H1 (cell line): ENCODE data around the gene VPS26B. TPM values are rescaled to one million over a fixed set of nuclear protein-coding genes. Genes with fewer than 3 reads are reported as not detected.

Experiments
- CTCF ChIA-PET: fragments of 300-600 bp; sonication (Branson Sonifier 250); formaldehyde crosslinking; loops from one replicate; lab custom pipeline; 2021; ENCODE audit not compliant: partially characterized antibody; lab: Charles Lee
- POLR2A ChIA-PET: fragments of 300-600 bp; sonication (Branson Sonifier 250); formaldehyde crosslinking; loops from one replicate; lab custom pipeline; 2021; ENCODE audit warnings: inconsistent platforms; ENCODE audit not compliant: partially characterized antibody; lab: Charles Lee
- DNase-seq, 2 experiments: peaks; one replicate each; pipeline versions ENCODE4 v3.0.0 to v3.0.0-alpha.2; 2010 to 2022; ENCODE audit warnings: low spot score in 2 of 2, low read depth in 1 of 2, mixed read lengths in 1 of 2
- FAIRE-seq: peaks from 2 replicates; lab custom pipeline; 2011; peaks lifted over from hg19 to GRCh38; lab: Jason Lieb, UNC
- H2AFZ ChIP-seq: 2 replicates; pipeline ENCODE4 v1.8.1; 2012; ENCODE audit warnings: low read length, inconsistent platforms
- H2AK5ac ChIP-seq: 2 replicates; pipeline ENCODE4 v1.6.1; 2013; ENCODE audit warnings: low read depth, low read length
- H2BK120ac ChIP-seq: replicated peaks from 2 replicates; pipeline ENCODE3; 2013; ENCODE audit warnings: low read depth, low read length, inconsistent platforms
- H2BK12ac ChIP-seq: 2 replicates; pipeline ENCODE4 v1.6.1; 2013; ENCODE audit warnings: low read depth, low read length
- H2BK15ac ChIP-seq: 2 replicates; pipeline ENCODE4 v1.6.1; 2013; ENCODE audit warnings: low read length
- H2BK20ac ChIP-seq: 2 replicates; pipeline ENCODE4 v1.6.1; 2013; ENCODE audit warnings: low read length
- H2BK5ac ChIP-seq: 2 replicates; pipeline ENCODE4 v1.6.1; 2013; ENCODE audit warnings: low read depth, low read length
- H3K14ac ChIP-seq: 2 replicates; pipeline ENCODE4 v1.6.1; 2013; ENCODE audit warnings: inconsistent platforms; ENCODE audit not compliant: insufficient read length
- H3K18ac ChIP-seq: 2 replicates; pipeline ENCODE4 v1.6.1; 2013; ENCODE audit warnings: low read length; ENCODE audit errors: extremely low read depth
- H3K23ac ChIP-seq: 2 replicates; pipeline ENCODE4 v1.6.1; 2013; ENCODE audit warnings: inconsistent platforms; ENCODE audit not compliant: insufficient read length
- H3K23me2 ChIP-seq: 2 replicates; pipeline ENCODE4 v1.6.1; 2013; ENCODE audit warnings: low read depth, low read length
- H3K27ac ChIP-seq: 2 replicates; pipeline ENCODE4 v1.6.1; 2011; ENCODE audit warnings: low read depth, low read length, inconsistent platforms
- H3K27me3 ChIP-seq, 4 experiments: replicated peaks in 1 of 4; 1 replicate in 1 of 4; 2 replicates in 3 of 4; pipeline versions ENCODE4 v1.6.1 to v1.8.1; 2011 to 2013; ENCODE audit warnings: low read length in 3 of 4, mild to moderate bottlenecking in 3 of 4, inconsistent platforms in 2 of 4, mixed read lengths in 2 of 4, moderate library complexity in 1 of 4; ENCODE audit not compliant: control insufficient read depth in 3 of 4, insufficient read depth in 3 of 4; ENCODE audit errors: extremely low read depth in 1 of 4
- H3K36me3 ChIP-seq, 4 experiments: 2 replicates each; pipeline versions ENCODE4 v1.6.1 to v1.8.1; 2011 to 2013; ENCODE audit warnings: mild to moderate bottlenecking in 4 of 4, low read length in 3 of 4, moderate library complexity in 2 of 4, control low read depth in 1 of 4, inconsistent platforms in 1 of 4; ENCODE audit not compliant: insufficient read depth in 4 of 4, control insufficient read depth in 2 of 4
- H3K4ac ChIP-seq: replicated peaks from 2 replicates; pipeline ENCODE3; 2013; ENCODE audit warnings: low read length, low read depth, mixed read lengths, inconsistent platforms; ENCODE audit not compliant: insufficient read length
- H3K4me1 ChIP-seq, 4 experiments: replicated peaks in 1 of 4; 1 replicate in 1 of 4; 2 replicates in 3 of 4; pipeline versions ENCODE4 v1.6.1 to v1.8.1; 2011 to 2013; ENCODE audit warnings: low read length in 3 of 4, inconsistent platforms in 2 of 4, mixed read lengths in 1 of 4; ENCODE audit not compliant: insufficient read depth in 4 of 4, control insufficient read depth in 3 of 4
- H3K4me2 ChIP-seq, 2 experiments: 2 replicates each; pipeline versions ENCODE4 v1.6.1 to v1.8.1; 2011 to 2013; ENCODE audit warnings: low read depth in 2 of 2, low read length in 2 of 2, control low read depth in 1 of 2, inconsistent platforms in 1 of 2, mild to moderate bottlenecking in 1 of 2; ENCODE audit not compliant: insufficient read depth in 1 of 2
- H3K4me3 ChIP-seq, 4 experiments: fragments of 200-600, 300-600 bp in 1 of 4; sonication (generic), shearing (Covaris generic), sonication (Bioruptor Twin) in 1 of 4; 2 replicates each; pipeline versions ENCODE4 v1.5.1 to v1.8.1; 2011 to 2016; ENCODE audit warnings: low read length in 4 of 4, low read depth in 3 of 4, control low read depth in 2 of 4, inconsistent platforms in 2 of 4, mild to moderate bottlenecking in 2 of 4, mixed read lengths in 1 of 4, moderate library complexity in 1 of 4; ENCODE audit not compliant: insufficient read depth in 2 of 4; ENCODE audit errors: extremely low read depth in 1 of 4
- H3K56ac ChIP-seq: replicated peaks from 2 replicates; pipeline ENCODE3; 2013; ENCODE audit warnings: low read depth, mild to moderate bottlenecking, mixed read lengths, low read length, inconsistent platforms; ENCODE audit not compliant: insufficient read length
- H3K79me1 ChIP-seq: 2 replicates; pipeline ENCODE4 v1.6.1; 2013; ENCODE audit warnings: low read depth, low read length, control low read depth
- H3K79me2 ChIP-seq, 2 experiments: 2 replicates each; pipeline versions ENCODE4 v1.6.1 to v1.8.1; 2012 to 2013; ENCODE audit warnings: low read length in 2 of 2, mild to moderate bottlenecking in 2 of 2, inconsistent platforms in 1 of 2; ENCODE audit not compliant: insufficient read depth in 2 of 2, control insufficient read depth in 1 of 2
- H3K9ac ChIP-seq, 4 experiments: replicated peaks in 1 of 4; 1 replicate in 1 of 4; 2 replicates in 3 of 4; pipeline versions ENCODE4 v1.6.1 to v1.8.1; 2011 to 2013; ENCODE audit warnings: low read depth in 3 of 4, low read length in 3 of 4, control low read depth in 2 of 4, mild to moderate bottlenecking in 2 of 4, moderate library complexity in 2 of 4, inconsistent platforms in 1 of 4; ENCODE audit errors: extremely low read depth in 1 of 4
- H3K9me3 ChIP-seq, 2 experiments: 2 replicates each; pipeline versions ENCODE4 v1.6.1 to v1.8.1; 2012 to 2013; ENCODE audit warnings: mild to moderate bottlenecking in 2 of 2, moderate library complexity in 2 of 2, control low read depth in 1 of 2, inconsistent platforms in 1 of 2, low read depth in 1 of 2, low read length in 1 of 2, mixed read lengths in 1 of 2; ENCODE audit not compliant: insufficient read depth in 2 of 2
- H4K20me1 ChIP-seq, 2 experiments: replicated peaks in 1 of 2; 2 replicates each; pipeline versions ENCODE3 to v1.8.1; 2011 to 2013; ENCODE audit warnings: inconsistent platforms in 2 of 2, low read length in 2 of 2, mild to moderate bottlenecking in 1 of 2; ENCODE audit not compliant: insufficient read depth in 2 of 2, control insufficient read depth in 1 of 2
- H4K5ac ChIP-seq: 2 replicates; pipeline ENCODE4 v1.6.1; 2013; ENCODE audit warnings: low read length, low read depth, mixed read lengths, inconsistent platforms; ENCODE audit not compliant: insufficient read length
- H4K8ac ChIP-seq: 2 replicates; pipeline ENCODE4 v1.8.0; 2013; ENCODE audit warnings: mild to moderate bottlenecking, moderate library complexity, low read length, inconsistent platforms; ENCODE audit not compliant: insufficient read depth; ENCODE audit errors: extremely low read depth
- H4K91ac ChIP-seq: replicated peaks from 2 replicates; pipeline ENCODE3; 2013; ENCODE audit warnings: low read length, mixed read lengths, inconsistent platforms; ENCODE audit not compliant: insufficient read length
- JUND ChIP-seq: IDR thresholded peaks from 2 replicates; pipeline ENCODE4 v1.6.1; 2011; ENCODE audit warnings: mild to moderate bottlenecking, improper control_type of control experiment, low read length
- KDM5A ChIP-seq: fragments of 200-600 bp; IDR thresholded peaks from 2 replicates; pipeline ENCODE4 v1.7.1; 2012; ENCODE audit warnings: mild to moderate bottlenecking, low read length, inconsistent platforms, mixed read lengths
- MAFK ChIP-seq: IDR thresholded peaks from 2 replicates; pipeline ENCODE4 v1.6.1; 2012; ENCODE audit warnings: low read depth, mild to moderate bottlenecking, improper control_type of control experiment, low read length
- RBBP5 ChIP-seq: IDR thresholded peaks from 2 replicates; pipeline ENCODE4 v1.7.1; 2012; ENCODE audit warnings: low read depth, mild to moderate bottlenecking, inconsistent platforms, low read length, moderate library complexity, borderline replicate concordance
- RFX5 ChIP-seq: IDR thresholded peaks from 2 replicates; pipeline ENCODE4 v1.6.1; 2011; ENCODE audit warnings: low read depth, low read length, improper control_type of control experiment, borderline replicate concordance
- SIN3A ChIP-seq, 2 experiments: IDR thresholded peaks in 1 of 2; conservative IDR thresholded peaks in 1 of 2; 2 replicates each; pipeline ENCODE4 v1.6.1; 2011 to 2012; ENCODE audit warnings: low read length in 2 of 2, improper control_type of control experiment in 1 of 2, low read depth in 1 of 2, mild to moderate bottlenecking in 1 of 2
- SP2 ChIP-seq: IDR thresholded peaks from 2 replicates; pipeline ENCODE4 v1.6.1; 2012; ENCODE audit warnings: mild to moderate bottlenecking, low read length, inconsistent platforms
- TBP ChIP-seq: IDR thresholded peaks from 2 replicates; pipeline ENCODE4 v1.6.1; 2011; ENCODE audit warnings: low read depth, low read length, improper control_type of control experiment
- TCF12 ChIP-seq: IDR thresholded peaks from 2 replicates; pipeline ENCODE4 v1.6.1; 2011; ENCODE audit warnings: low read depth, mild to moderate bottlenecking, low read length
- WGBS, 2 experiments: shearing (Covaris generic) in 1 of 2; methylation state at CpG; one replicate each; pipeline versions ENCODE4 v1.1.6 to v1.1.7; 2013 to 2015; ENCODE audit warnings: low lambda C conversion rate in 2 of 2, mixed read lengths in 2 of 2, inconsistent platforms in 1 of 2, low coverage in 1 of 2, missing lambda C conversion rate in 1 of 2; ENCODE audit not compliant: insufficient replicate concordance in 2 of 2, insufficient coverage in 1 of 2, insufficient read length in 1 of 2; ENCODE audit errors: extremely low coverage in 1 of 2, missing lambda C conversion rate in 1 of 2; 5-methylcytosine and 5-hydroxymethylcytosine counted together
- polyA plus RNA-seq, 7 experiments: library from polyadenylated mRNA; depleted of rRNA in 3 of 7; stranded (reverse) in 5 of 7; unstranded in 2 of 7; fragments of >200 nt in 5 of 7; fragments of 200-250 nt in 2 of 7; gene quantifications; 1 replicate in 5 of 7; 2 replicates in 1 of 7; 4 replicates in 1 of 7; pipeline versions ENCODE4 v1.2.1 to v1.2.3, GENCODE V29; 2011 to 2013; ENCODE audit warnings: missing spikeins in 2 of 7, mixed read lengths in 2 of 7
- total RNA-seq: library from RNA; stranded (reverse); fragmentation: NEBNext Ultra II Directional; extraction: Animal tissue kit (Norgen Biotek cat#: 25700); gene quantifications from 2 replicates; pipeline ENCODE4 v1.2.1, GENCODE V29; 2021
- TF ChIP-seq, protein P1 (sequence below): IDR thresholded peaks from 2 replicates; pipeline ENCODE4 v1.6.1; 2011; ENCODE audit warnings: low read length, improper control_type of control experiment
- TF ChIP-seq, protein P2 (sequence below), 3 experiments: IDR thresholded peaks; 1 replicate in 2 of 3; 2 replicates in 1 of 3; pipeline versions ENCODE4 v1.5.1 to v1.6.1; 2011; ENCODE audit warnings: low read length in 3 of 3, mild to moderate bottlenecking in 3 of 3, inconsistent platforms in 2 of 3, low read depth in 1 of 3, moderate library complexity in 1 of 3; ENCODE audit not compliant: insufficient read depth in 1 of 3; ENCODE audit errors: control extremely low read depth in 1 of 3

Gene VPS26B
- total and polyA plus RNA-seq, 2 of the 8 experiments (the other 6 are each of a cell fraction or from before 2014, with no cell fraction given) = 18.3 to 27.0 TPM

DNA sequence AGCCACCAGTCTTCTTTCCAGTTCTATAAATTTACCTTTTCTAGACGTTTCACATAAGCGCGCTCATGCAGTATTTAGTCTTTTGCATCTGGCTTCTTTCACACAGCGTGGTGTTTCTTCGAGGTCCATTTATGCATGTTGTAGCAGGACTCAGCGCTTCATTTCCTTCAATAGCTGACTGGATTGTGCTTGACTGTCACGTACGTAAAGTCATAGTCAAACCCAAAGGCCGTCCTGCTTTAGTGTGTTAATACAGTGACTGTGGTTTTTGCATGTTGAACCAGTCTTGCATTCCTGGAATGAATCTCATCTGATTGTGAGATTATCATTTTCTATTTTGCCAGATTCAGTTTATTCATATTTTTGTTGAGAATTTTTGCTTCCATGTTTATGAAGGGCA, 70.2 kb downstream of the VPS26B start:
- H4K5ac ChIP-seq = no peak overlapping the region
- H3K18ac ChIP-seq = no peak overlapping the region
- H3K4me2 ChIP-seq = no peak overlapping the region
- no peaks in the 10 kb centered on the region for H3K79me1 ChIP-seq
- H3K36me3 ChIP-seq = peaks cover 3 to 20% (median 8%) of the 10 kb centered on the region in 4 experiments; a peak in 6 of 8 replicates
- H4K20me1 ChIP-seq = no peaks in the 10 kb centered on the region
- H2AK5ac ChIP-seq = no peak overlapping the region
- no peak overlapping the region for H4K91ac ChIP-seq
- no peak for DNase-seq
- ChIA-PET CTCF (no interaction called here), POLR2A (interaction anchor here (0.9 kb wide), 1 partner anchor 15 kb away, joined by 4 read pairs; no protein-coding TSS in a partner anchor)
- WGBS, 2 experiments = 81% methylated on average over 9 of the region's 9 CpGs; no CpG with 5 or more reads in 1 of the 2 experiments
- H2BK5ac ChIP-seq = no peak overlapping the region
- no peak overlapping the region for H3K9ac ChIP-seq
- no peak overlapping the region for H2BK12ac ChIP-seq
- no peak overlapping the region for H2BK15ac ChIP-seq
- H3K56ac ChIP-seq = no peak overlapping the region
- no peaks in the 10 kb centered on the region; a peak in 1 of 7 replicates for H3K27me3 ChIP-seq
- no peak overlapping the region for H3K14ac ChIP-seq
- no peaks in the 10 kb centered on the region; a peak in 1 of 7 replicates for H3K4me1 ChIP-seq
- H2BK20ac ChIP-seq = no peak overlapping the region
- no peak overlapping the region for H4K8ac ChIP-seq
- H3K79me2 ChIP-seq = no peaks in the 10 kb centered on the region
- H3K23me2 ChIP-seq = no peaks in the 10 kb centered on the region
- no peaks in the 10 kb centered on the region for H3K9me3 ChIP-seq
- no peak overlapping the region for H3K27ac ChIP-seq
- no peak for FAIRE-seq
- H3K23ac ChIP-seq = no peak overlapping the region
- H2AFZ ChIP-seq = no peak overlapping the region
- no peak overlapping the region for H3K4ac ChIP-seq
- no peak overlapping the region for H2BK120ac ChIP-seq
- H3K4me3 ChIP-seq = no peak overlapping the region
- TF ChIP-seq JUND (no peak), TCF12 (no peak), MAFK (no peak), RBBP5 (no peak), RFX5 (no peak), KDM5A (no peak), TBP (no peak), SIN3A (conservative IDR thresholded peaks at IDR 0.05 in 1 of 2, IDR thresholded peaks at IDR 0.05 in 1 of 2; ENCODE audit: low read depth in 1 of 2, low read length in 2 of 2) (no peak), SP2 (no peak)
- TF ChIP-seq, protein P1, sequence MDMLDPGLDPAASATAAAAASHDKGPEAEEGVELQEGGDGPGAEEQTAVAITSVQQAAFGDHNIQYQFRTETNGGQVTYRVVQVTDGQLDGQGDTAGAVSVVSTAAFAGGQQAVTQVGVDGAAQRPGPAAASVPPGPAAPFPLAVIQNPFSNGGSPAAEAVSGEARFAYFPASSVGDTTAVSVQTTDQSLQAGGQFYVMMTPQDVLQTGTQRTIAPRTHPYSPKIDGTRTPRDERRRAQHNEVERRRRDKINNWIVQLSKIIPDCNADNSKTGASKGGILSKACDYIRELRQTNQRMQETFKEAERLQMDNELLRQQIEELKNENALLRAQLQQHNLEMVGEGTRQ = no peak
- TF ChIP-seq, protein P2, sequence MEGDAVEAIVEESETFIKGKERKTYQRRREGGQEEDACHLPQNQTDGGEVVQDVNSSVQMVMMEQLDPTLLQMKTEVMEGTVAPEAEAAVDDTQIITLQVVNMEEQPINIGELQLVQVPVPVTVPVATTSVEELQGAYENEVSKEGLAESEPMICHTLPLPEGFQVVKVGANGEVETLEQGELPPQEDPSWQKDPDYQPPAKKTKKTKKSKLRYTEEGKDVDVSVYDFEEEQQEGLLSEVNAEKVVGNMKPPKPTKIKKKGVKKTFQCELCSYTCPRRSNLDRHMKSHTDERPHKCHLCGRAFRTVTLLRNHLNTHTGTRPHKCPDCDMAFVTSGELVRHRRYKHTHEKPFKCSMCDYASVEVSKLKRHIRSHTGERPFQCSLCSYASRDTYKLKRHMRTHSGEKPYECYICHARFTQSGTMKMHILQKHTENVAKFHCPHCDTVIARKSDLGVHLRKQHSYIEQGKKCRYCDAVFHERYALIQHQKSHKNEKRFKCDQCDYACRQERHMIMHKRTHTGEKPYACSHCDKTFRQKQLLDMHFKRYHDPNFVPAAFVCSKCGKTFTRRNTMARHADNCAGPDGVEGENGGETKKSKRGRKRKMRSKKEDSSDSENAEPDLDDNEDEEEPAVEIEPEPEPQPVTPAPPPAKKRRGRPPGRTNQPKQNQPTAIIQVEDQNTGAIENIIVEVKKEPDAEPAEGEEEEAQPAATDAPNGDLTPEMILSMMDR (IDR thresholded peaks at IDR 0.05; ENCODE audit: control extremely low read depth in 1 of 3, insufficient read depth in 1 of 3, low read depth in 1 of 3, low read length in 3 of 3) = no peak
